Loucy (cell line): ENCODE data around the gene SPRR2A.

Experiments
- H2AFZ ChIP-seq: fragments of 200-600 bp; sonication (generic); 2 replicates; pipeline ENCODE4 v1.6.0; 2016; ENCODE audit warnings: antibody characterized with exemption, mild to moderate bottlenecking, low read length, moderate library complexity
- H3F3A ChIP-seq: fragments of 200-600 bp; 2 replicates; pipeline ENCODE4 v1.6.0; 2016; ENCODE audit warnings: antibody characterized with exemption, low read depth, mild to moderate bottlenecking
- H3K27me3 ChIP-seq: fragments of 200-600 bp; sonication (generic); 2 replicates; pipeline ENCODE4 v1.6.1; 2014; ENCODE audit warnings: low read length, mild to moderate bottlenecking; ENCODE audit not compliant: insufficient read depth, poor library complexity, severe bottlenecking
- H3K36me3 ChIP-seq: fragments of 200-600 bp; sonication (generic); 2 replicates; pipeline ENCODE4 v1.6.1; 2016; ENCODE audit warnings: low read length; ENCODE audit not compliant: insufficient read depth
- H3K4me1 ChIP-seq: fragments of 200-600 bp; sonication (generic); 2 replicates; pipeline ENCODE4 v1.5.1; 2014; ENCODE audit warnings: low read length, mild to moderate bottlenecking; ENCODE audit not compliant: insufficient read depth, poor library complexity, severe bottlenecking
- H3K4me2 ChIP-seq: fragments of 200-600 bp; sonication (generic); 2 replicates; pipeline ENCODE4 v1.6.0; 2014; ENCODE audit warnings: antibody characterized with exemption, low read length, low read depth, mild to moderate bottlenecking; ENCODE audit not compliant: poor library complexity, severe bottlenecking
- H3K4me3 ChIP-seq: fragments of 200-600 bp; sonication (generic); 2 replicates; pipeline ENCODE4 v1.5.1; 2014; ENCODE audit warnings: low read length, mild to moderate bottlenecking, mixed read lengths; ENCODE audit not compliant: poor library complexity, severe bottlenecking
- H3K79me2 ChIP-seq: fragments of 200-600 bp; sonication (generic); 2 replicates; pipeline ENCODE4 v1.6.1; 2014; ENCODE audit warnings: low read length; ENCODE audit not compliant: insufficient read depth
- H3K9ac ChIP-seq: fragments of 200-600 bp; sonication (generic); 2 replicates; pipeline ENCODE4 v1.6.0; 2014; ENCODE audit warnings: mild to moderate bottlenecking, low read depth, low read length, moderate library complexity; ENCODE audit not compliant: poor library complexity, severe bottlenecking
- H3K9me2 ChIP-seq: fragments of 200-600 bp; sonication (generic); replicated peaks from 2 replicates; pipeline ENCODE4 v1.6.1; 2016; ENCODE audit warnings: low read depth, low read length, mixed read lengths
- H3K9me3 ChIP-seq: fragments of 200-600 bp; sonication (generic); 2 replicates; pipeline ENCODE4 v1.6.1; 2014; ENCODE audit warnings: mild to moderate bottlenecking, antibody characterized with exemption, low read length, low read depth; ENCODE audit not compliant: insufficient read depth
- H4K20me1 ChIP-seq: fragments of 200-600 bp; sonication (generic); 2 replicates; pipeline ENCODE4 v1.6.0; 2014; ENCODE audit warnings: antibody characterized with exemption, low read length, mild to moderate bottlenecking; ENCODE audit not compliant: insufficient read depth, poor library complexity, severe bottlenecking
- CTCF ChIP-seq: fragments of 200-600 bp; sonication (generic); conservative IDR thresholded peaks from 2 replicates; pipeline ENCODE4 v1.5.1; 2014; ENCODE audit warnings: mild to moderate bottlenecking, antibody characterized with exemption, low read length
- EZH2phosphoT487 ChIP-seq: fragments of 200-600 bp; IDR thresholded peaks from 2 replicates; pipeline ENCODE4 v1.6.1; 2018; ENCODE audit warnings: antibody characterized with exemption, mild to moderate bottlenecking, moderate library complexity, borderline replicate concordance

The SPRR2A gene

GRCh38 chr1:153095764-153096163 is 38.5 kb upstream of the SPRR2A start:
- Histone ChIP-seq H3K36me3 (no peaks in the 10 kb centered on the region), H4K20me1 (no peaks in the 10 kb centered on the region), H3K9ac (no peak overlapping the region), H2AFZ (no peak overlapping the region), H3K79me2 (no peaks in the 10 kb centered on the region), H3K4me2 (no peak overlapping the region), H3F3A (no peaks in the 10 kb centered on the region), H3K9me2 (no peaks in the 10 kb centered on the region), H3K4me3 (no peak overlapping the region), H3K9me3 (no peaks in the 10 kb centered on the region), H3K27me3 (no peaks in the 10 kb centered on the region), H3K4me1 (no peaks in the 10 kb centered on the region)
- no peak for TF ChIP-seq EZH2phosphoT487
- TF ChIP-seq CTCF = no peak

GRCh38 chr1:153094426-153094825 is 37.1 kb upstream of the SPRR2A start, which contains the start of gene SPRR2E:
Gene SPRR2E, minus strand, starts transcription at chr1:153094526. Its CDS starts 775 bp downstream, at chr1:153093751.
- no peak within 1 kb of the TSS for H3K9ac ChIP-seq
- no peaks in the 10 kb centered on the region for H4K20me1 ChIP-seq
- no peaks in the 10 kb centered on the region for H3K79me2 ChIP-seq
- no peaks in the 10 kb centered on the region for H3K9me3 ChIP-seq
- H3K36me3 ChIP-seq = no peaks in the 10 kb centered on the region
- H3K4me1 ChIP-seq = no peaks in the 10 kb centered on the region
- H3K4me2 ChIP-seq = no peak within 1 kb of the TSS
- no peak within 1 kb of the TSS for H2AFZ ChIP-seq
- H3K27me3 ChIP-seq = no peaks in the 10 kb centered on the region
- H3K9me2 ChIP-seq = no peaks in the 10 kb centered on the region
- H3F3A ChIP-seq = no peaks in the 10 kb centered on the region
- no peak within 1 kb of the TSS for H3K4me3 ChIP-seq
- TF ChIP-seq EZH2phosphoT487 (no peak), CTCF (no peak)

- H3K79me2 ChIP-seq = no peaks in the 10 kb centered on the region
- H4K20me1 ChIP-seq = no peaks in the 10 kb centered on the region
- no peaks in the 10 kb centered on the region for H3K4me1 ChIP-seq
- H3K9me2 ChIP-seq = no peaks in the 10 kb centered on the region
- TF ChIP-seq EZH2phosphoT487 (no peak), CTCF (no peak)
- no peak overlapping the region for H3K4me3 ChIP-seq
- no peak overlapping the region for H2AFZ ChIP-seq
- no peaks in the 10 kb centered on the region for H3K9me3 ChIP-seq
- H3K9ac ChIP-seq = no peak overlapping the region
- H3K27me3 ChIP-seq = no peaks in the 10 kb centered on the region
- no peaks in the 10 kb centered on the region for H3K36me3 ChIP-seq
- H3F3A ChIP-seq = no peaks in the 10 kb centered on the region
- no peak overlapping the region for H3K4me2 ChIP-seq
Measured at GRCh38 chr1:153087652-153088051, 30.3 kb upstream of the SPRR2A start.
